GM12878 (cell line): ENCODE measurements around the gene INTS6L.

Source experiments
- CTCF ChIP-seq, 3 experiments: IDR thresholded peaks in 2 of 3; conservative IDR thresholded peaks in 1 of 3; 2 replicates each; pipeline ENCODE4 v1.5.1; 2011; ENCODE audit warnings: low read depth in 3 of 3, low read length in 3 of 3, mild to moderate bottlenecking in 3 of 3, control low read depth in 2 of 3, moderate library complexity in 2 of 3, inconsistent platforms in 1 of 3, mixed read lengths in 1 of 3; ENCODE audit not compliant: control insufficient read depth in 2 of 3, insufficient read depth in 1 of 3; ENCODE audit errors: extremely low read depth in 1 of 3
- KDM1A ChIP-seq: fragments of 200-600 bp; sonication (generic); IDR thresholded peaks from 2 replicates; pipeline ENCODE4 v1.6.1; 2016; ENCODE audit warnings: borderline replicate concordance
- SPI1 ChIP-seq: IDR thresholded peaks from 2 replicates; pipeline ENCODE4 v1.6.1; 2011; ENCODE audit warnings: low read depth, mild to moderate bottlenecking, low read length, moderate library complexity, borderline replicate concordance; ENCODE audit not compliant: insufficient read depth
- USF2 ChIP-seq: IDR thresholded peaks from 2 replicates; pipeline ENCODE4 v1.6.1; 2011; ENCODE audit warnings: low read depth, low read length, improper control_type of control experiment, borderline replicate concordance
- ZNF24 ChIP-seq: fragments of 450-650 bp; IDR thresholded peaks from 2 replicates; pipeline ENCODE4 v1.6.1; 2017; ENCODE audit warnings: antibody characterized with exemption, mild to moderate bottlenecking
- TF ChIP-seq, protein P1 (sequence below): fragments of 450-650 bp; IDR thresholded peaks from 2 replicates; pipeline ENCODE4 v1.6.1; 2017; ENCODE audit warnings: borderline replicate concordance

DNA sequence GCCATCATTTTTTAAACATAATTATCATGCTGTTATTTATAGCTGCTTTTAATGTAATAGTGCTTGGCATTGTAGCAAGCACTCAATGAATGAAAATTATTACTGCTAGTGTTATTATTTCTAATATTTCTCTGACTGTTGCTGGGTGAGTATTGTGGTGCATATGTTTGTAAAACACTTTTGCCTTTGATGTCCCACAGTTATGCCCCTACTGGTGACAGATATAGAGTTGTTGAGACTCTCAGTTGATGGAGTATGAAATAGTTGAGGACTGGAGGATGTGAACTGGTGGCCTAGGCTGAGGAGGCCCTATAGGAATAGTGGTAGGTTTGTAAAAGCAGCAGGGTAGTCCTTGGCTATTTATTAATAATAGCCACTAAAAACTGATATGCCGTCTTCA, 9.6 kb downstream of the INTS6L start:
- no peak for TF ChIP-seq ZNF24
- no peak for TF ChIP-seq SPI1
- TF ChIP-seq KDM1A: no peak
- no peak for TF ChIP-seq USF2
- TF ChIP-seq CTCF (IDR thresholded peaks at IDR 0.05 in 2 of 3, conservative IDR thresholded peaks at IDR 0.05 in 1 of 3; ENCODE audit: control insufficient read depth in 2 of 3, extremely low read depth in 1 of 3, insufficient read depth in 1 of 3, low read depth in 3 of 3, low read length in 3 of 3): no peak
- TF ChIP-seq, protein P1, sequence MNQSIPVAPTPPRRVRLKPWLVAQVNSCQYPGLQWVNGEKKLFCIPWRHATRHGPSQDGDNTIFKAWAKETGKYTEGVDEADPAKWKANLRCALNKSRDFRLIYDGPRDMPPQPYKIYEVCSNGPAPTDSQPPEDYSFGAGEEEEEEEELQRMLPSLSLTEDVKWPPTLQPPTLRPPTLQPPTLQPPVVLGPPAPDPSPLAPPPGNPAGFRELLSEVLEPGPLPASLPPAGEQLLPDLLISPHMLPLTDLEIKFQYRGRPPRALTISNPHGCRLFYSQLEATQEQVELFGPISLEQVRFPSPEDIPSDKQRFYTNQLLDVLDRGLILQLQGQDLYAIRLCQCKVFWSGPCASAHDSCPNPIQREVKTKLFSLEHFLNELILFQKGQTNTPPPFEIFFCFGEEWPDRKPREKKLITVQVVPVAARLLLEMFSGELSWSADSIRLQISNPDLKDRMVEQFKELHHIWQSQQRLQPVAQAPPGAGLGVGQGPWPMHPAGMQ: no peak
